GM21381 (cell line): ENCODE measurements around the gene TCF15.

ENCODE experiments used
- ATAC-seq: cut with Tn5 transposase; IDR thresholded peaks from one replicate; pipeline ENCODE4 v1.9.1; 2021; ENCODE audit warnings: mild to moderate bottlenecking, moderate library complexity; ENCODE audit not compliant: unreplicated experiment

Gene TCF15

GRCh38 chr20:615514-615913 lies 5.4 kb upstream of the TCF15 start:
- no peak for ATAC-seq

- ATAC-seq: no peak
Observed at GRCh38 chr20:611843-612185, 1.7 kb upstream of the TCF15 start.

- ATAC-seq: no peak
Observed at GRCh38 chr20:611047-611842, 1.1 kb upstream of the TCF15 start.

GRCh38 chr20:609371-609964 lies 641 bp downstream of the TCF15 start:
- ATAC-seq: no peak

GRCh38 chr20:608970-609369 lies 1.1 kb downstream of the TCF15 start:
- ATAC-seq: no peak

- no peak for ATAC-seq
Observed at GRCh38 chr20:607476-607875, 2.6 kb downstream of the TCF15 start.

- no peak for ATAC-seq
Observed at GRCh38 chr20:605237-605636, 4.9 kb downstream of the TCF15 start.

- ATAC-seq: no peak
Observed at GRCh38 chr20:603116-603640, 6.9 kb downstream of the TCF15 start.

- ATAC-seq: no peak
Observed at GRCh38 chr20:602111-602970, 7.8 kb downstream of the TCF15 start.

GRCh38 chr20:600736-601135 lies 9.4 kb downstream of the TCF15 start:
- ATAC-seq: no peak

GRCh38 chr20:600141-600540 lies 10.0 kb downstream of the TCF15 start:
- no peak for ATAC-seq

- no peak for ATAC-seq
Observed at GRCh38 chr20:598133-598850, 11.8 kb downstream of the TCF15 start.

- no peak for ATAC-seq
Observed at GRCh38 chr20:597560-597959, 12.5 kb downstream of the TCF15 start.

- no peak for ATAC-seq
Observed at GRCh38 chr20:595330-596308, 14.5 kb downstream of the TCF15 start.

- ATAC-seq: no peak
Observed at GRCh38 chr20:592506-592905, 17.6 kb downstream of the TCF15 start.

- no peak for ATAC-seq
Observed at GRCh38 chr20:591941-592340, 18.2 kb downstream of the TCF15 start.

GRCh38 chr20:588932-589672 lies 21.0 kb downstream of the TCF15 start:
- ATAC-seq: peak; percentile 65

- ATAC-seq: no peak
Observed at GRCh38 chr20:588476-588875, 21.6 kb downstream of the TCF15 start.

GRCh38 chr20:584971-585301 lies 25.2 kb downstream of the TCF15 start:
- no peak for ATAC-seq
